ENCODE measurements around the gene HSD11B1.

Gene HSD11B1

GRCh38 chr1:209742409-209743144, 37.9 kb downstream of the HSD11B1 start:
- no peak overlapping the region for H3K4ac ChIP-seq (ENCODE audit: low read depth, low read length)
- no CpG with 5 or more reads among the region's 8 CpGs for WGBS (ENCODE audit: extremely low coverage, insufficient coverage, insufficient read length)
- no peak overlapping the region for H3K23ac ChIP-seq (ENCODE audit: low read length)

GRCh38 chr1:209743145-209743482, 38.5 kb downstream of the HSD11B1 start:
- Histone ChIP-seq H3K4me3 (ENCODE audit: low read depth, low read length) (no peak overlapping the region), H2BK12ac (ENCODE audit: low read length) (no peak overlapping the region), H3K9me3 (ENCODE audit: insufficient read depth, low read depth, low read length) (peaks cover 3% of the 10 kb centered on the region), H3K27ac (ENCODE audit: low read depth, low read length) (no peak overlapping the region), H3K4ac (ENCODE audit: low read depth, low read length) (no peak overlapping the region), H3K18ac (ENCODE audit: low read length) (no peak overlapping the region), H2BK5ac (ENCODE audit: low read depth, low read length, poor library complexity) (no peak overlapping the region), H3K14ac (ENCODE audit: low read length) (no peak overlapping the region), H2AK5ac (ENCODE audit: low read length) (no peak overlapping the region), H3K4me2 (ENCODE audit: low read length) (no peak overlapping the region), H3K9ac (ENCODE audit: low read length) (no peak overlapping the region), H3K36me3 (ENCODE audit: control insufficient read depth in 1 of 2, insufficient read depth in 2 of 2, low read length in 2 of 2) (no peaks in the 10 kb centered on the region), H3K4me1 (ENCODE audit: control insufficient read depth in 1 of 2, insufficient read depth in 2 of 2, low read length in 2 of 2) (peaks cover 4 to 5% of the 10 kb centered on the region in 2 experiments), H4K91ac (ENCODE audit: low read depth, low read length) (no peak overlapping the region), H3K79me2 (ENCODE audit: control insufficient read depth, insufficient read depth, low read length, poor library complexity) (no peaks in the 10 kb centered on the region), H3K27me3 (ENCODE audit: insufficient read depth, low read length) (no peaks in the 10 kb centered on the region), H2BK120ac (ENCODE audit: insufficient read depth, low read length, poor library complexity) (no peak overlapping the region), H3K79me1 (ENCODE audit: low read length) (peaks cover 3% of the 10 kb centered on the region), H2AFZ (ENCODE audit: insufficient read depth, low read length, poor library complexity) (no peak overlapping the region), H4K8ac (ENCODE audit: low read depth, low read length) (no peak overlapping the region), H3K23ac (ENCODE audit: low read length) (no peak overlapping the region), H4K12ac (ENCODE audit: low read depth, low read length) (no peak overlapping the region)
- no peak for DNase-seq
- no CpG with 5 or more reads among the region's 2 CpGs for WGBS (ENCODE audit: extremely low coverage, insufficient coverage, insufficient read length)

More at GRCh38 chr1:209742409-209743144, 37.9 kb downstream of the HSD11B1 start:
- Histone ChIP-seq H3K14ac (ENCODE audit: low read length) (no peak overlapping the region), H3K4me2 (ENCODE audit: low read length) (no peak overlapping the region), H2BK12ac (ENCODE audit: low read length) (no peak overlapping the region), H3K9me3 (ENCODE audit: insufficient read depth, low read depth, low read length) (peaks cover 3% of the 10 kb centered on the region), H4K12ac (ENCODE audit: low read depth, low read length) (no peak overlapping the region), H2BK120ac (ENCODE audit: insufficient read depth, low read length, poor library complexity) (no peak overlapping the region), H3K4me1 (ENCODE audit: control insufficient read depth in 1 of 2, insufficient read depth in 2 of 2, low read length in 2 of 2) (peaks cover 2 to 3% of the 10 kb centered on the region in 2 experiments), H2BK5ac (ENCODE audit: low read depth, low read length, poor library complexity) (no peak overlapping the region), H3K4me3 (ENCODE audit: low read depth, low read length) (no peak overlapping the region), H3K9ac (ENCODE audit: low read length) (no peak overlapping the region), H4K8ac (ENCODE audit: low read depth, low read length) (no peak overlapping the region), H3K36me3 (ENCODE audit: control insufficient read depth in 1 of 2, insufficient read depth in 2 of 2, low read length in 2 of 2) (no peaks in the 10 kb centered on the region), H2AFZ (ENCODE audit: insufficient read depth, low read length, poor library complexity) (no peak overlapping the region), H4K91ac (ENCODE audit: low read depth, low read length) (no peak overlapping the region), H3K79me1 (ENCODE audit: low read length) (peaks cover 2% of the 10 kb centered on the region), H3K79me2 (ENCODE audit: control insufficient read depth, insufficient read depth, low read length, poor library complexity) (no peaks in the 10 kb centered on the region), H3K18ac (ENCODE audit: low read length) (no peak overlapping the region), H3K27me3 (ENCODE audit: insufficient read depth, low read length) (no peaks in the 10 kb centered on the region), H2AK5ac (ENCODE audit: low read length) (no peak overlapping the region), H3K27ac (ENCODE audit: low read depth, low read length) (no peak overlapping the region)
- DNase-seq, result no peak

GRCh38 chr1:209746451-209747165, 42.0 kb downstream of the HSD11B1 start:
- H4K91ac ChIP-seq (ENCODE audit: low read depth, low read length), result no peak overlapping the region
- WGBS (ENCODE audit: extremely low coverage, insufficient coverage, insufficient read length), result no CpG with 5 or more reads among the region's 4 CpGs

GRCh38 chr1:209747580-209748262, 43.1 kb downstream of the HSD11B1 start:
- Histone ChIP-seq H3K4me3 (ENCODE audit: low read depth, low read length) (no peak overlapping the region), H4K91ac (ENCODE audit: low read depth, low read length) (no peak overlapping the region), H3K27ac (ENCODE audit: low read depth, low read length) (no peak overlapping the region), H3K79me1 (ENCODE audit: low read length) (peaks cover 4% of the 10 kb centered on the region), H3K9ac (ENCODE audit: low read length) (peak overlapping the region; percentile 52), H2AFZ (ENCODE audit: insufficient read depth, low read length, poor library complexity) (peak overlapping the region; percentile 49), H3K36me3 (ENCODE audit: control insufficient read depth in 1 of 2, insufficient read depth in 2 of 2, low read length in 2 of 2) (no peaks in the 10 kb centered on the region), H3K18ac (ENCODE audit: low read length) (no peak overlapping the region), H4K8ac (ENCODE audit: low read depth, low read length) (peak overlapping the region; percentile 7), H3K23ac (ENCODE audit: low read length) (no peak overlapping the region), H3K4me1 (ENCODE audit: control insufficient read depth in 1 of 2, insufficient read depth in 2 of 2, low read length in 2 of 2) (peaks cover 5 to 7% of the 10 kb centered on the region in 2 experiments), H3K9me3 (ENCODE audit: insufficient read depth, low read depth, low read length) (peaks cover 3% of the 10 kb centered on the region), H2BK120ac (ENCODE audit: insufficient read depth, low read length, poor library complexity) (no peak overlapping the region), H3K4me2 (ENCODE audit: low read length) (peak overlapping the region; percentile 39), H2BK12ac (ENCODE audit: low read length) (peak overlapping the region; percentile 41), H4K12ac (ENCODE audit: low read depth, low read length) (peak overlapping the region; percentile 28), H2AK5ac (ENCODE audit: low read length) (no peak overlapping the region), H3K79me2 (ENCODE audit: control insufficient read depth, insufficient read depth, low read length, poor library complexity) (no peaks in the 10 kb centered on the region), H3K4ac (ENCODE audit: low read depth, low read length) (no peak overlapping the region), H3K14ac (ENCODE audit: low read length) (peak overlapping the region; percentile 19), H3K27me3 (ENCODE audit: insufficient read depth, low read length) (no peaks in the 10 kb centered on the region), H2BK5ac (ENCODE audit: low read depth, low read length, poor library complexity) (no peak overlapping the region)
- WGBS (ENCODE audit: extremely low coverage, insufficient coverage, insufficient read length), result no CpG with 5 or more reads among the region's 37 CpGs
- DNase-seq, result peak; percentile 98

More at GRCh38 chr1:209746451-209747165, 42.0 kb downstream of the HSD11B1 start:
- no peak for DNase-seq
- Histone ChIP-seq H2BK5ac (ENCODE audit: low read depth, low read length, poor library complexity) (no peak overlapping the region), H3K79me1 (ENCODE audit: low read length) (peaks cover 4% of the 10 kb centered on the region), H3K4me2 (ENCODE audit: low read length) (no peak overlapping the region), H2AK5ac (ENCODE audit: low read length) (no peak overlapping the region), H3K23ac (ENCODE audit: low read length) (no peak overlapping the region), H3K79me2 (ENCODE audit: control insufficient read depth, insufficient read depth, low read length, poor library complexity) (no peaks in the 10 kb centered on the region), H3K27me3 (ENCODE audit: insufficient read depth, low read length) (no peaks in the 10 kb centered on the region), H2BK12ac (ENCODE audit: low read length) (no peak overlapping the region), H3K4ac (ENCODE audit: low read depth, low read length) (no peak overlapping the region), H4K8ac (ENCODE audit: low read depth, low read length) (no peak overlapping the region), H3K4me1 (ENCODE audit: control insufficient read depth in 1 of 2, insufficient read depth in 2 of 2, low read length in 2 of 2) (peaks cover 5 to 7% of the 10 kb centered on the region in 2 experiments), H3K9ac (ENCODE audit: low read length) (no peak overlapping the region), H3K36me3 (ENCODE audit: control insufficient read depth in 1 of 2, insufficient read depth in 2 of 2, low read length in 2 of 2) (no peaks in the 10 kb centered on the region), H2AFZ (ENCODE audit: insufficient read depth, low read length, poor library complexity) (no peak overlapping the region), H2BK120ac (ENCODE audit: insufficient read depth, low read length, poor library complexity) (no peak overlapping the region), H3K18ac (ENCODE audit: low read length) (no peak overlapping the region), H3K9me3 (ENCODE audit: insufficient read depth, low read depth, low read length) (peaks cover 3% of the 10 kb centered on the region), H3K4me3 (ENCODE audit: low read depth, low read length) (no peak overlapping the region), H3K14ac (ENCODE audit: low read length) (no peak overlapping the region), H3K27ac (ENCODE audit: low read depth, low read length) (no peak overlapping the region), H4K12ac (ENCODE audit: low read depth, low read length) (no peak overlapping the region)

All from trophoblast cell (in vitro differentiated cells and primary cell).